Duodenal mucosa (tissue), 2 donors: Measurements from ENCODE around the gene RABGAP1.

Experiments
- H3K27ac ChIP-seq: one replicate; pipeline ENCODE4 v1.7.0; 2013; ENCODE audit warnings: low read depth, low read length
- H3K27me3 ChIP-seq, 2 donors: one replicate each; pipeline ENCODE4 v1.7.0; 2013; ENCODE audit warnings: low read length in 2 of 2, control low read depth in 1 of 2; ENCODE audit not compliant: insufficient read depth in 2 of 2, control insufficient read depth in 1 of 2
- H3K36me3 ChIP-seq, 2 donors: one replicate each; pipeline ENCODE4 v1.7.0; 2013; ENCODE audit warnings: low read length in 2 of 2, control low read depth in 1 of 2; ENCODE audit not compliant: insufficient read depth in 2 of 2, control insufficient read depth in 1 of 2
- H3K4me1 ChIP-seq, 2 donors: one replicate each; pipeline ENCODE4 v1.7.0; 2013; ENCODE audit warnings: low read length in 2 of 2, control low read depth in 1 of 2; ENCODE audit not compliant: insufficient read depth in 2 of 2, control insufficient read depth in 1 of 2
- H3K4me3 ChIP-seq, 2 donors: one replicate each; pipeline ENCODE4 v1.7.0; 2013; ENCODE audit warnings: low read length in 2 of 2, low read depth in 1 of 2
- H3K9ac ChIP-seq, 2 donors: one replicate each; pipeline ENCODE4 v1.7.0; 2013; ENCODE audit warnings: low read length in 2 of 2, low read depth in 1 of 2
- H3K9me3 ChIP-seq, 2 donors: one replicate each; pipeline ENCODE4 v1.7.0; 2013; ENCODE audit warnings: low read length in 2 of 2, control low read depth in 1 of 2; ENCODE audit not compliant: control insufficient read depth in 1 of 2

The RABGAP1 gene

GRCh38 chr9:123131258-123131657, 190.4 kb downstream of the RABGAP1 start:
- Histone ChIP-seq H3K9ac (no peak overlapping the region), H3K36me3 (peaks cover 16 to 43% of the 10 kb centered on the region in 2 donors), H3K27me3 (no peaks in the 10 kb centered on the region), H3K4me1 (no peaks in the 10 kb centered on the region), H3K9me3 (no peaks in the 10 kb centered on the region), H3K4me3 (no peak overlapping the region), H3K27ac (no peak overlapping the region)

- no peaks in the 10 kb centered on the region for H3K9me3 ChIP-seq
- no peaks in the 10 kb centered on the region for H3K4me1 ChIP-seq
- no peak overlapping the region for H3K9ac ChIP-seq
Measured at GRCh38 chr9:123131993-123132392, 191.2 kb downstream of the RABGAP1 start.

GRCh38 chr9:123132696-123133095, 191.9 kb downstream of the RABGAP1 start:
- H3K9me3 ChIP-seq = no peaks in the 10 kb centered on the region
- H3K27ac ChIP-seq = no peak overlapping the region
- H3K36me3 ChIP-seq = peaks cover 10 to 34% of the 10 kb centered on the region in 2 donors
- no peaks in the 10 kb centered on the region for H3K4me1 ChIP-seq
- H3K4me3 ChIP-seq = no peak overlapping the region
- no peak overlapping the region for H3K9ac ChIP-seq
- no peaks in the 10 kb centered on the region for H3K27me3 ChIP-seq

More at GRCh38 chr9:123131993-123132392, 191.2 kb downstream of the RABGAP1 start:
- H3K27ac ChIP-seq = no peak overlapping the region
- no peaks in the 10 kb centered on the region for H3K27me3 ChIP-seq
- H3K36me3 ChIP-seq = peaks cover 13 to 41% of the 10 kb centered on the region in 2 donors
- no peak overlapping the region for H3K4me3 ChIP-seq

DNA sequence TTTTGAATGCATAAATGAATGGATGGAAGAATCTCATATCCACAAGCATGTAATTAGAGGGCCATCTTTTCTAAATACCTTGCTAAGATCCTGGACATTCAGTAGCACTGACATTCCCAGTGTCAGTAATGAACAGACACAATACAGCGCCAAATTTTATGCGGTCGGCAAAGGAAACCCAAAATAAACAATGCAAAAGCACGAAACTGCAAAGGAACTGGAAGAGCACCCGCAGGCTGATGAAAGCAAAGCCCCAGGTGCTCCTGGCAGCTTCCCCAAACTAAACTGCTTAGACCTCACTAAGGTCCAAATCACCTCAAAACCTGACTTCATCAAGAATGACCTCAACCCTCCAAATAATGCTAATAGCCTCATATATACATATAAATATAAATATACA, 194.6 kb downstream of the RABGAP1 start:
- no peaks in the 10 kb centered on the region for H3K4me1 ChIP-seq
- no peaks in the 10 kb centered on the region for H3K27me3 ChIP-seq
- no peaks in the 10 kb centered on the region for H3K9me3 ChIP-seq
- no peak overlapping the region for H3K27ac ChIP-seq
- no peak overlapping the region for H3K4me3 ChIP-seq
- H3K9ac ChIP-seq = no peak overlapping the region
- peaks cover 9 to 25% of the 10 kb centered on the region in 2 donors for H3K36me3 ChIP-seq

- no peaks in the 10 kb centered on the region for H3K9me3 ChIP-seq
- H3K27me3 ChIP-seq = no peaks in the 10 kb centered on the region
- no peak overlapping the region for H3K9ac ChIP-seq
- H3K4me3 ChIP-seq = no peak overlapping the region
- no peaks in the 10 kb centered on the region for H3K4me1 ChIP-seq
- H3K27ac ChIP-seq = no peak overlapping the region
- peaks cover 4 to 5% of the 10 kb centered on the region in 2 donors for H3K36me3 ChIP-seq
Measured at GRCh38 chr9:123138163-123138562, 197.3 kb downstream of the RABGAP1 start.

- no peak overlapping the region for H3K27ac ChIP-seq
Measured at GRCh38 chr9:123149067-123149466, 208.2 kb downstream of the RABGAP1 start.

GRCh38 chr9:123150708-123151503, 210.1 kb downstream of the RABGAP1 start:
- Histone ChIP-seq H3K36me3 (peaks cover 3 to 4% of the 10 kb centered on the region in 2 donors), H3K4me1 (no peaks in the 10 kb centered on the region), H3K27me3 (no peaks in the 10 kb centered on the region), H3K9me3 (no peaks in the 10 kb centered on the region), H3K9ac (no peak overlapping the region), H3K4me3 (no peak overlapping the region), H3K27ac (no peak overlapping the region)

More at GRCh38 chr9:123149067-123149466, 208.2 kb downstream of the RABGAP1 start:
- Histone ChIP-seq H3K9me3 (no peaks in the 10 kb centered on the region), H3K4me3 (no peak overlapping the region), H3K4me1 (no peaks in the 10 kb centered on the region), H3K9ac (no peak overlapping the region), H3K36me3 (peaks cover 3 to 4% of the 10 kb centered on the region in 2 donors), H3K27me3 (no peaks in the 10 kb centered on the region)
